ENCODE measurements around the gene NLGN4X.

GRCh38 chrX:6225911-6226595, 2.6 kb downstream of the NLGN4X start:
- TF ChIP-seq GABPA (IDR thresholded peaks at IDR 0.05; ENCODE audit: low read depth) (no peak), POLR2AphosphoS5 (IDR thresholded peaks at IDR 0.05; ENCODE audit: low read depth) (no peak), REST (IDR thresholded peaks at IDR 0.05; ENCODE audit: insufficient replicate concordance, low read depth) (no peak)
- TF ChIP-seq, protein P1, sequence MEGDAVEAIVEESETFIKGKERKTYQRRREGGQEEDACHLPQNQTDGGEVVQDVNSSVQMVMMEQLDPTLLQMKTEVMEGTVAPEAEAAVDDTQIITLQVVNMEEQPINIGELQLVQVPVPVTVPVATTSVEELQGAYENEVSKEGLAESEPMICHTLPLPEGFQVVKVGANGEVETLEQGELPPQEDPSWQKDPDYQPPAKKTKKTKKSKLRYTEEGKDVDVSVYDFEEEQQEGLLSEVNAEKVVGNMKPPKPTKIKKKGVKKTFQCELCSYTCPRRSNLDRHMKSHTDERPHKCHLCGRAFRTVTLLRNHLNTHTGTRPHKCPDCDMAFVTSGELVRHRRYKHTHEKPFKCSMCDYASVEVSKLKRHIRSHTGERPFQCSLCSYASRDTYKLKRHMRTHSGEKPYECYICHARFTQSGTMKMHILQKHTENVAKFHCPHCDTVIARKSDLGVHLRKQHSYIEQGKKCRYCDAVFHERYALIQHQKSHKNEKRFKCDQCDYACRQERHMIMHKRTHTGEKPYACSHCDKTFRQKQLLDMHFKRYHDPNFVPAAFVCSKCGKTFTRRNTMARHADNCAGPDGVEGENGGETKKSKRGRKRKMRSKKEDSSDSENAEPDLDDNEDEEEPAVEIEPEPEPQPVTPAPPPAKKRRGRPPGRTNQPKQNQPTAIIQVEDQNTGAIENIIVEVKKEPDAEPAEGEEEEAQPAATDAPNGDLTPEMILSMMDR (IDR thresholded peaks at IDR 0.05; ENCODE audit: insufficient read depth, low read length), result no peak
